HCT116 (cell line): ENCODE data around the gene ACOD1. TPM values are rescaled to one million over a fixed set of nuclear protein-coding genes. Genes with fewer than 3 reads are reported as not detected.
"Not testable (repeated sequence)": the region's sequence is repeated elsewhere in the genome, so short reads cannot be mapped to it uniquely, and the experiment has no call there.

Source experiments
- ATAC-seq: fragments of 200-7000 bp; cut with Tn5 transposase; 2 replicates; pipeline ENCODE4 v1.9.1; 2020; ENCODE audit warnings: mild to moderate bottlenecking, moderate library complexity
- BruUV-seq: library from RNA; stranded (reverse); fragments of 400-500 nt; replicated peaks from 2 replicates; lab custom pipeline; 2021; lab: Mats Ljungman, UMichigan
- CTCF ChIA-PET: fragments of 300-600 bp; sonication (Branson Sonifier 250); formaldehyde crosslinking; loops from one replicate; lab custom pipeline; 2021; ENCODE audit warnings: antibody characterized with exemption; lab: Charles Lee
- POLR2A ChIA-PET: fragments of 300-600, 350-600 bp; sonication (Branson Sonifier 250); formaldehyde crosslinking; loops from one replicate; lab custom pipeline; 2021; ENCODE audit warnings: antibody characterized with exemption; lab: Charles Lee
- RAD21 ChIA-PET, 2 experiments: fragments of 300-600 bp; sonication (Branson Sonifier 250); formaldehyde crosslinking; loops; one replicate each; lab custom pipeline; 2023; ENCODE audit warnings: low total read pairs in 2 of 2; ENCODE audit not compliant: uncharacterized antibody in 2 of 2, unreplicated experiment in 2 of 2, low non-redundant PET in 1 of 2; lab: Charles Lee
- DNase-seq: peaks from one replicate; pipeline ENCODE4 v3.0.0-alpha.2; 2010; ENCODE audit warnings: low read depth, low spot score
- H2AFZ ChIP-seq: fragments of 200-600 bp; shearing (Covaris generic), sonication (generic); 2 replicates; pipeline ENCODE4 v1.6.1; 2017; ENCODE audit warnings: low read depth, mixed run types, mixed read lengths, antibody characterized with exemption, low read length; ENCODE audit not compliant: poor library complexity, severe bottlenecking
- H3K27ac ChIP-seq: 2 replicates; pipeline ENCODE4 v1.5.1; 2012; ENCODE audit warnings: low read depth, low read length
- H3K27me3 ChIP-seq: fragments of 200-600 bp; sonication (generic); 2 replicates; pipeline ENCODE4 v1.6.1; 2016; ENCODE audit warnings: mixed run types, low read length, mixed read lengths; ENCODE audit not compliant: insufficient read depth
- H3K36me3 ChIP-seq, 2 experiments: fragments of 200-500 bp in 1 of 2; fragments of 200-600 bp in 1 of 2; sonication (Bioruptor generic) in 1 of 2; sonication (generic) in 1 of 2; 2 replicates each; pipeline versions ENCODE4 v1.5.1 to v1.6.1; 2014 to 2016; ENCODE audit warnings: low read length in 2 of 2, inconsistent platforms in 1 of 2, mixed read lengths in 1 of 2, mixed run types in 1 of 2; ENCODE audit not compliant: insufficient read depth in 2 of 2, control insufficient read depth in 1 of 2
- H3K4me1 ChIP-seq, 2 experiments: fragments of 200-600 bp in 1 of 2; sonication (generic) in 1 of 2; 2 replicates each; pipeline versions ENCODE4 v1.5.1 to v1.6.1; 2012 to 2017; ENCODE audit warnings: low read length in 2 of 2, inconsistent platforms in 1 of 2, mild to moderate bottlenecking in 1 of 2, mixed read lengths in 1 of 2, mixed run types in 1 of 2, moderate library complexity in 1 of 2; ENCODE audit not compliant: insufficient read depth in 2 of 2, control insufficient read depth in 1 of 2
- H3K4me2 ChIP-seq: fragments of 200-600 bp; sonication (generic); 2 replicates; pipeline ENCODE4 v1.6.1; 2017; ENCODE audit warnings: mixed run types, low read length, mixed read lengths
- H3K4me3 ChIP-seq, 2 experiments: fragments of 200-600 bp in 1 of 2; sonication (generic) in 1 of 2; replicated peaks in 1 of 2; 2 replicates each; pipeline ENCODE4 v1.5.1; 2011 to 2016; ENCODE audit warnings: low read length in 2 of 2, control low read depth in 1 of 2, low read depth in 1 of 2, mild to moderate bottlenecking in 1 of 2, mixed read lengths in 1 of 2, mixed run types in 1 of 2
- H3K79me2 ChIP-seq: fragments of 200-600 bp; sonication (generic); 2 replicates; pipeline ENCODE4 v1.6.1; 2017; ENCODE audit warnings: mild to moderate bottlenecking, mixed run types, low read length, moderate library complexity, mixed read lengths; ENCODE audit not compliant: insufficient read depth
- H3K9ac ChIP-seq: fragments of 200-600 bp; sonication (generic); 2 replicates; pipeline ENCODE4 v1.6.1; 2016; ENCODE audit warnings: low read length, mixed read lengths
- H3K9me2 ChIP-seq: fragments of 200-600 bp; sonication (generic), shearing (Covaris generic); 2 replicates; pipeline ENCODE4 v1.6.1; 2017; ENCODE audit warnings: mixed run types, mild to moderate bottlenecking, moderate library complexity; ENCODE audit not compliant: insufficient read depth
- H3K9me3 ChIP-seq, 2 experiments: fragments of 200-500 bp in 1 of 2; fragments of 200-600 bp in 1 of 2; sonication (Bioruptor generic) in 1 of 2; sonication (generic) in 1 of 2; 2 replicates each; pipeline ENCODE4 v1.6.1; 2014 to 2017; ENCODE audit warnings: low read length in 2 of 2, mixed read lengths in 2 of 2, inconsistent platforms in 1 of 2, low read depth in 1 of 2, mild to moderate bottlenecking in 1 of 2, mixed run types in 1 of 2, moderate library complexity in 1 of 2; ENCODE audit not compliant: control insufficient read depth in 1 of 2, insufficient read depth in 1 of 2
- H4K20me1 ChIP-seq: fragments of 200-600 bp; sonication (generic), shearing (Covaris generic); 2 replicates; pipeline ENCODE4 v1.6.1; 2017; ENCODE audit warnings: mixed run types, mild to moderate bottlenecking, moderate library complexity; ENCODE audit not compliant: insufficient read depth
- CBX3 ChIP-seq: IDR thresholded peaks from 2 replicates; pipeline ENCODE4 v1.6.1; 2012; ENCODE audit warnings: low read depth
- EZH2phosphoT487 ChIP-seq: fragments of 200-600 bp; IDR thresholded peaks from 2 replicates; pipeline ENCODE4 v1.6.1; 2018; ENCODE audit warnings: antibody characterized with exemption, borderline replicate concordance
- JUND ChIP-seq: IDR thresholded peaks from 2 replicates; pipeline ENCODE4 v1.6.1; 2012
- POLR2AphosphoS5 ChIP-seq: IDR thresholded peaks from 2 replicates; pipeline ENCODE4 v1.6.1; 2011; ENCODE audit warnings: mild to moderate bottlenecking, low read depth, low read length, moderate library complexity
- RAD21 ChIP-seq: IDR thresholded peaks from 2 replicates; pipeline ENCODE4 v1.6.1; 2012; ENCODE audit warnings: low read depth, mild to moderate bottlenecking
- REST ChIP-seq: IDR thresholded peaks from 2 replicates; pipeline ENCODE4 v1.6.1; 2012; ENCODE audit warnings: low read depth
- SRF ChIP-seq: IDR thresholded peaks from 2 replicates; pipeline ENCODE4 v1.6.1; 2012; ENCODE audit warnings: low read depth
- ZBTB33 ChIP-seq: IDR thresholded peaks from 2 replicates; pipeline ENCODE4 v1.6.1; 2011; ENCODE audit warnings: mild to moderate bottlenecking, low read length, moderate library complexity; ENCODE audit not compliant: insufficient replicate concordance; ENCODE audit errors: extremely low read depth
- ZFX ChIP-seq: fragments of 450-650 bp; IDR thresholded peaks from 2 replicates; pipeline ENCODE4 v1.6.1; 2017
- ZNF274 ChIP-seq: fragments of 200-500 bp; sonication (Bioruptor generic); IDR thresholded peaks from 2 replicates; pipeline ENCODE4 v1.6.1; 2014; ENCODE audit warnings: mild to moderate bottlenecking, low read depth, low read length, inconsistent platforms
- intact Hi-C: fragments of 100-400 bp; cut with micrococcal nuclease; formaldehyde crosslinking; loops from 2 replicates; pipeline ENCODE4 v1.10.0; 2022
- total RNA-seq: library from RNA; stranded (reverse); gene quantifications from one replicate; pipeline ENCODE4 v1.2.1, GENCODE V29; 2021; ENCODE audit not compliant: unreplicated experiment

The ACOD1 gene
- total RNA-seq, 1 experiment from 2014 or later, result not detected

- H3K4me2 ChIP-seq, H3K4me1 ChIP-seq, H3K27me3 ChIP-seq, H3K9me3 ChIP-seq, DNase-seq, H3K9ac ChIP-seq, RAD21 ChIA-PET, H3K36me3 ChIP-seq, H2AFZ ChIP-seq, H3K27ac ChIP-seq, CTCF ChIA-PET, H3K4me3 ChIP-seq, ATAC-seq, H4K20me1 ChIP-seq, intact Hi-C loops, H3K79me2 ChIP-seq, H3K9me2 ChIP-seq, BruUV-seq, POLR2A ChIA-PET: not testable (repeated sequence)
Observed at GRCh38 chr13:76959734-76960133, 11.4 kb downstream of the ACOD1 start.

GRCh38 chr13:76965759-76966421 lies 17.6 kb downstream of the ACOD1 start:
- RAD21 ChIA-PET, result no interaction called here
- TF ChIP-seq RAD21 (no peak), EZH2phosphoT487 (no peak), ZNF274 (no peak), POLR2AphosphoS5 (no peak), CBX3 (no peak), SRF (no peak), JUND (no peak), REST (no peak), ZBTB33 (no peak), ZFX (no peak)
- no peaks in the 10 kb centered on the region for H3K9me2 ChIP-seq
- POLR2A ChIA-PET, result no interaction called here
- intact Hi-C loops, result no loop called here
- CTCF ChIA-PET, result no interaction called here
- H2AFZ ChIP-seq, result no peak overlapping the region
- H3K9me3 ChIP-seq, result no peaks in the 10 kb centered on the region
- H3K79me2 ChIP-seq, result no peaks in the 10 kb centered on the region
- H3K27ac ChIP-seq, result no peak overlapping the region
- no peak overlapping the region for H3K9ac ChIP-seq
- H3K4me1 ChIP-seq, result no peaks in the 10 kb centered on the region
- no peak overlapping the region for H3K4me3 ChIP-seq
- BruUV-seq, result no TSS peak
- ATAC-seq (no peak), DNase-seq (no peak)
- H3K36me3 ChIP-seq, result no peaks in the 10 kb centered on the region
- no peaks in the 10 kb centered on the region for H4K20me1 ChIP-seq
- no peaks in the 10 kb centered on the region for H3K27me3 ChIP-seq
- no peak overlapping the region for H3K4me2 ChIP-seq
